Keratinocyte (primary cell): ENCODE measurements around the gene PAPPA. TPM values are rescaled to one million over a fixed set of nuclear protein-coding genes. Genes with fewer than 3 reads are reported as not detected.
A peak's percentile ranks its signal among the peaks of the same experiment; 100 is the strongest.

ENCODE experiments used
- DNase-seq: peaks from one replicate; pipeline ENCODE4 v3.0.0-alpha.2; 2011; ENCODE audit warnings: low read depth, missing footprints, low spot score
- FAIRE-seq: peaks from 2 replicates; lab custom pipeline; 2011; peaks lifted over from hg19 to GRCh38; lab: Jason Lieb, UNC
- H2AFZ ChIP-seq: 2 replicates; pipeline ENCODE4 v1.6.0; 2012; ENCODE audit warnings: low read length, control low read depth, inconsistent platforms; ENCODE audit not compliant: control insufficient read depth
- H3K27ac ChIP-seq: 2 replicates; pipeline ENCODE4 v1.5.1; 2011; ENCODE audit warnings: low read length; ENCODE audit not compliant: control insufficient read depth, insufficient read depth
- H3K27me3 ChIP-seq: 3 replicates; pipeline ENCODE4 v1.6.0; 2011; ENCODE audit warnings: low read length; ENCODE audit not compliant: control insufficient read depth, insufficient read depth; ENCODE audit errors: extremely low read depth
- H3K36me3 ChIP-seq, 2 experiments: 2 replicates in 1 of 2; 3 replicates in 1 of 2; pipeline ENCODE4 v1.5.1; 2011; ENCODE audit warnings: low read length in 2 of 2, mild to moderate bottlenecking in 1 of 2; ENCODE audit not compliant: control insufficient read depth in 2 of 2, insufficient read depth in 2 of 2; ENCODE audit errors: extremely low read depth in 1 of 2
- H3K4me1 ChIP-seq: 3 replicates; pipeline ENCODE4 v1.5.1; 2011; ENCODE audit warnings: low read length; ENCODE audit not compliant: control insufficient read depth, insufficient read depth; ENCODE audit errors: extremely low read depth
- H3K4me2 ChIP-seq: 3 replicates; pipeline ENCODE4 v1.6.0; 2011; ENCODE audit warnings: low read depth, low read length; ENCODE audit not compliant: control insufficient read depth, insufficient read depth; ENCODE audit errors: extremely low read depth
- H3K4me3 ChIP-seq, 3 experiments: fragments of 200-600 bp in 1 of 3; sonication (generic) in 1 of 3; 2 replicates in 2 of 3; 3 replicates in 1 of 3; pipeline ENCODE4 v1.5.1; 2011 to 2016; ENCODE audit warnings: low read length in 3 of 3, mild to moderate bottlenecking in 3 of 3, control low read depth in 2 of 3, inconsistent platforms in 1 of 3, low read depth in 1 of 3, mixed read lengths in 1 of 3, mixed run types in 1 of 3, moderate library complexity in 1 of 3; ENCODE audit not compliant: control insufficient read depth in 2 of 3, insufficient read depth in 2 of 3; ENCODE audit errors: extremely low read depth in 1 of 3
- H3K79me2 ChIP-seq: 2 replicates; pipeline ENCODE4 v1.6.0; 2012; ENCODE audit warnings: low read length; ENCODE audit not compliant: control insufficient read depth, insufficient read depth
- H3K9ac ChIP-seq: 3 replicates; pipeline ENCODE4 v1.6.0; 2011; ENCODE audit warnings: low read length; ENCODE audit not compliant: control insufficient read depth, insufficient read depth; ENCODE audit errors: extremely low read depth
- H3K9me1 ChIP-seq: 3 replicates; pipeline ENCODE4 v1.6.0; 2011; ENCODE audit warnings: low read length; ENCODE audit not compliant: control insufficient read depth, insufficient read depth; ENCODE audit errors: extremely low read depth
- H3K9me3 ChIP-seq: 2 replicates; pipeline ENCODE4 v1.5.1; 2012; ENCODE audit warnings: low read depth, low read length; ENCODE audit not compliant: control insufficient read depth
- H4K20me1 ChIP-seq: 3 replicates; pipeline ENCODE4 v1.6.0; 2011; ENCODE audit warnings: low read length; ENCODE audit not compliant: control insufficient read depth, insufficient read depth; ENCODE audit errors: extremely low read depth
- CTCF ChIP-seq, 3 experiments: IDR thresholded peaks in 1 of 3; conservative IDR thresholded peaks in 1 of 3; optimal IDR thresholded peaks in 1 of 3; 2 replicates in 2 of 3; 3 replicates in 1 of 3; pipeline versions ENCODE3 to v1.5.1; 2011; ENCODE audit warnings: low read length in 3 of 3, mild to moderate bottlenecking in 3 of 3, moderate library complexity in 2 of 3, control low read depth in 1 of 3, inconsistent platforms in 1 of 3; ENCODE audit not compliant: insufficient read depth in 2 of 3; ENCODE audit errors: extremely low read depth in 1 of 3
- EZH2 ChIP-seq: IDR thresholded peaks from one replicate; pipeline ENCODE4 v1.6.1; 2012; ENCODE audit warnings: inconsistent platforms, mild to moderate bottlenecking, low read length, moderate library complexity
- dilution Hi-C: fragments of 300-500 bp; cut with MboI; formaldehyde crosslinking; loops from one replicate; pipeline ENCODE4 v1.7.0; 2020; ENCODE audit warnings: low sequenced_read_pairs; ENCODE audit not compliant: extremely low pct_ligation_motif_present
- polyA plus RNA-seq, 5 experiments: library from polyadenylated mRNA; depleted of rRNA in 3 of 5; stranded (reverse) in 3 of 5; stranded (forward) in 1 of 5; unstranded in 1 of 5; fragments of >200 nt; gene quantifications; 1 replicate in 1 of 5; 2 replicates in 3 of 5; 3 replicates in 1 of 5; pipeline versions ENCODE4 v1.2.1 to v1.2.3, GENCODE V29; 2011 to 2012; ENCODE audit warnings: missing spikeins in 2 of 5, low read depth in 1 of 5, low replicate concordance in 1 of 5

PAPPA gene
- polyA plus RNA-seq, 1 donor (not counting 4 experiments of a cell fraction or from before 2014, with no cell fraction given), result 0.77 TPM

GRCh38 chr9:116147821-116148220 is 5.8 kb upstream of the PAPPA start:
- no peak overlapping the region for H3K9ac ChIP-seq
- no peaks in the 10 kb centered on the region for H3K79me2 ChIP-seq
- TF ChIP-seq CTCF (optimal IDR thresholded peaks at IDR 0.05 in 1 of 3, IDR thresholded peaks at IDR 0.05 in 1 of 3, conservative IDR thresholded peaks at IDR 0.05 in 1 of 3; ENCODE audit: extremely low read depth in 1 of 3, insufficient read depth in 2 of 3, low read length in 3 of 3) (no peak), EZH2 (no peak)
- no peak overlapping the region for H2AFZ ChIP-seq
- H3K4me2 ChIP-seq, result no peak overlapping the region
- no peaks in the 10 kb centered on the region for H4K20me1 ChIP-seq
- no peaks in the 10 kb centered on the region for H3K27me3 ChIP-seq
- H3K4me3 ChIP-seq, result no peak overlapping the region
- H3K9me1 ChIP-seq, result no peaks in the 10 kb centered on the region
- no peak for DNase-seq
- peaks cover 16% of the 10 kb centered on the region for H3K4me1 ChIP-seq
- no peaks in the 10 kb centered on the region for H3K36me3 ChIP-seq
- no peaks in the 10 kb centered on the region for H3K9me3 ChIP-seq
- FAIRE-seq, result no peak
- dilution Hi-C loops, result no loop called here
- H3K27ac ChIP-seq, result no peak overlapping the region

- FAIRE-seq, result peak; percentile 26
- Histone ChIP-seq H3K27ac (no peak overlapping the region), H3K9me1 (no peaks in the 10 kb centered on the region), H3K9me3 (no peaks in the 10 kb centered on the region), H2AFZ (no peak overlapping the region), H3K4me2 (no peak overlapping the region), H4K20me1 (no peaks in the 10 kb centered on the region), H3K9ac (no peak overlapping the region), H3K4me1 (peaks cover 12% of the 10 kb centered on the region), H3K79me2 (no peaks in the 10 kb centered on the region), H3K36me3 (no peaks in the 10 kb centered on the region), H3K27me3 (no peaks in the 10 kb centered on the region), H3K4me3 (no peak overlapping the region)
- TF ChIP-seq EZH2, result no peak
- TF ChIP-seq CTCF (optimal IDR thresholded peaks at IDR 0.05 in 1 of 3, IDR thresholded peaks at IDR 0.05 in 1 of 3, conservative IDR thresholded peaks at IDR 0.05 in 1 of 3; ENCODE audit: extremely low read depth in 1 of 3, insufficient read depth in 2 of 3, low read length in 3 of 3), result peak; percentile 62 to 83 (median 78)
- DNase-seq, result no peak
- dilution Hi-C loops, result no loop called here
Measured at GRCh38 chr9:116149844-116150243, 3.7 kb upstream of the PAPPA start.
